COR-L47 (cell line): ENCODE results near the gene MEN1.

Experiments used
- DNase-seq: peaks from one replicate; lab custom pipeline; 2025; lab: John Stamatoyannopoulos, UW

Gene MEN1

DNA sequence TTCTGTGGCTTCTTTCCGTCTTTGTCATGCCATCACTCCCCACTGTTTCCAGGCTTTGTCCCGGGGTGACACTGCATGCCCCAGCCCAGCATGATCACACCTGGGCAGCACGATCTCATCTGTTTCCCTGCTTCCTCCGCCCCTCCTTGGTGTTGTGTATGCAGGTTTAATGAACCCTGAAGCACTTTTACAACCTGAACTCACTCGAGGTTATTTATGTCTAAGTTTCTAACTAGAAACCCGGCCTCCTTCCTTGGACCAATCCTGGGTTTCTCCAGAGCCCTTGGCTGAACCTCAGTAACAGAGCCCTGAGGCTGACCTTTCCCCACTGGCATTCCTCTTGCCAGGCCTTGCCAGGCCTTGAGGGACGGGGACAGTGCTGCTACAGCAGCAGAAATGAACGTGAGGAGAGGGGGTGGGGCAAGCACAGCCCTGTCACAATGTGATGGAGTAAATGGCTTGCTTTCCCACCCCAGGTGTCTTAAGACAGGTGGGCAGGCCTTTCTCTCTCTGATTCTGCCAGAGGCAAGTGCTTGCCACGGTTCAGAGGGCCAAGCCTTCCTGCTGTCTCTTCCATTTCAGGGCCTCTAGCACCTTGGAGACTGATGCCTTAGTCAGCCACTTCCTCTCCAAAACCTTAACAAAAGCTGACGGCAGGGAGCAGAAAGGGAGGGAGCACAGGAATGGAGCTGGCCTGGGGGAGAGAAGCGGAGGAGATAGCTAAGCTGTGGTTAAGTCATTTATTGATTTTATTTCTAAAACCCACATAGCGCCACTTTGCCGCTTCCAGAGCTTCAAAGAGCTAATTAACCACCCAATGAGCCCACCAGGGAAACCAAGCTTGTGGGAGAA, 47.5 kb downstream of the MEN1 start:
- no peak for DNase-seq

GRCh38 chr11:64762277-64762673, 48.1 kb downstream of the MEN1 start:
- DNase-seq, result no peak

DNA sequence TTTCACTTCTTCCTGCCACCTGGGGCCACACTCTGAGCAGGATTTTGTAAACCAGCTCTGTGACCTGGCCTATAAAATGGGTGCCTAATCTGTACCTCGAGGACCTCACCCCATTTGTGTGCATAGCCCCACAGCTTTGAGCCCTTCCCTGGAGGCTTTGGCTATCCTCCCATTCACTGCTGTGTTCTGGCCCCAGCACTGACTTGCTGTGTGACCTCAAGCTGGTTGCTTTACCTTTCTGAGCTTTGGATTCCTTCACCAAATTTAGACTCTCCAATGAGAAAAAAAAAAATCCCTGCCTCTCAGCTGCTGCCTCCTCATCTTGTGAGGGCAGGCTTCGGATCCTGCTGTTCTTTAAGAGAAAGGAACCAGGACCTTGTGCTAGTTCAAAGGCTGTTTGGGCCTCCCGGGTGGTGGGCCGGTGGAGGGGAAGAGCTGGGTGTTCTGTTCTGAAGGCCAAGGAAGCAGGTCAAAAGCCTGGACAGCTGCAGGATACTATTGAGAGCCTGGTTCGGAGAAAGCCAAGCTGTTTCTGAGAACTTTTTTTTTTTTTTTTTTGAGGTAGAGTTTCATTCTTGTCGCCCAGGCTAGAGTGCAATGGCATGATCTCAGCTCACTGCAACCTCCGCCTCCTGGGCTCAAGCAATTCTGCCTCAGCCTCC, 49.5 kb downstream of the MEN1 start:
- DNase-seq, result no peak

DNA sequence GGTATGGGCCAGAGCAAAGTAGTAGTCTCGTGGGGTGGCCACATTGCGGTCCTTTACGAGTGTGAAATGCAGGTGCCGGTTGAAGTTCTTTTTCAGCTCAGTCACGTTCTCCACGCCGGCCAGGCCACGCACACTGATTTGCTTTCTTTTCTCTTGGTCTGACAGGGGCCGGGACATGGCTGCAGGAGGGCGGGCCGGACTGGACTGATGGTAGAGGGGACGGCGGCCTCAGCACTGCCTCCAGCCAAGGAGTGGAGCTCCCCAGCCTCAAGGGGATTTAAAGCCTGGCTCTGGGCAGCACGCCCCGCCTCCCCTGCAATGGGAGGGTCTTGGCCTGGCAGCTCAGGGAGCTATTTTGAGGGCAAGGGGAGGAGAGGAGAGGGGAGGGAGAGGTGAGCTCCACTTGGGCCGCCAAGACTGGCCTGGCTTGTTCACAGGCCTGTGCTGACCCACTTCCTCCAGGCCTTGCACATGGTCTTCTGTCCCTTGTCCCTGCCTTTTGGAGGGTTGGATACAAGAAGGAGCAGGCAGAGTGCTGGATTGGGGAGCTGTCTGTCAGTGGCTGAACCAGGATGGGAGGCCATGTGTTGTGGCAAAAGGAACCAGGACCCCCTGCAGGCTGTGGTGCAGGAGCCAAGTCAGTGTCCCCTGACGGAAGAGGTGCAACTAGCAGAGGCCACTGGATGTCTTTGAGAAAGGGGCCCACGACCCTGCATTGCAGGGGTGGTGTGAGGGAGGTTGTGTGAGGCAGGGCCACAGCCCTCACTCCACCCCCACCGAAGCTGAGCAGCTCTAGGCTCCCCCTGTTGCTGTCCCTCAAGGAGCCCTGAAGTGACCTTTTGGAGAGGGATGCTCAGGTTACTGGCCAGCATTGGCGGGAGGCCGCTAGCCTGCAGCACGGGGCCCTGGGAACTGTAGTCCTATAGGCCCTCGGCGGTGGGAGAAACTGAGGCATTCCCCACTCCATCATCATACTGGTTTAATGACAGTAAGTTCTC, 50.3 kb downstream of the MEN1 start, which contains the start of gene PYGM:
PYGM (minus strand) TSS at position 253 of the 998 bp plus-strand sequence; CDS start at position 177, 76 bp downstream.
- DNase-seq, result no peak

GRCh38 chr11:64759131-64759721, 51.1 kb downstream of the MEN1 start:
- no peak for DNase-seq

GRCh38 chr11:64758330-64759079, 51.8 kb downstream of the MEN1 start:
- no peak for DNase-seq

DNA sequence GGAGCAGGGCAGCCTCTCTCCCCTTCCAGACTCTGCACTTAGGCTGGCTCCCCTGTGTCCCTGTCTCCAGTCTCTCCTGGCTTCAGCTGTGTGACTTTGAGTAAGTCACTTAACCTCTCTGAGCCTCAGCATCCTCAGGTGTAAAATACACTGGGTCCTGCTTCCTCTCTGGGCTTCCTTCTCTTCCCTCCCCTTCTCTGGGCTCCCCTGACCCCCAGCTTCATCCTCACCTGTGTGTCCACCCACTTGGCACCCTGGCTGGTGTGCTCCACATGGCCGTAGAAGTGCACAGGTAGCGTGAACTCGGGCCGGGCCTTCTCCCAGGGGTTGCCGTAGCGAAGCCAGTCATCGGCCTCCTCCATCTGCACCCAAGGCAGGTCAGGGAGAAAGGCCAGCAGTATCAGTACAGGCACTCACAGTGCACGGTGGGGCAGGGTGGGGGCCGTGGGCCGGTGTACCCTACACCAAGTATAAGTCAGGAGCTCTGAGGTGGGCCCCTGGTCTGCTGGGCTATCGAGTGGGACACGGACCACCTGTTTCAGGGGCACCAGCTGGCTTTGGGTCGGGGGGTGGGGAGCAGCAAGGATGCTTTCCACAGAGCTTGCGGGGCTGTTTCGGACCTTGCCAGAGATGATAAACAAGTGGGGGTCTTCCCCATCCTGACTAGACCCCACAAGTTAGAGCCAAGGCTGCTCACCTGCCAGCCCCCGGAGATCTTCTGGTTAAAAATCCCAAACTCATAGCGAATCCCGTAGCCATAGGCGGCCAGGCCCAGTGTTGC, 52.6 kb downstream of the MEN1 start:
- no peak for DNase-seq

DNA sequence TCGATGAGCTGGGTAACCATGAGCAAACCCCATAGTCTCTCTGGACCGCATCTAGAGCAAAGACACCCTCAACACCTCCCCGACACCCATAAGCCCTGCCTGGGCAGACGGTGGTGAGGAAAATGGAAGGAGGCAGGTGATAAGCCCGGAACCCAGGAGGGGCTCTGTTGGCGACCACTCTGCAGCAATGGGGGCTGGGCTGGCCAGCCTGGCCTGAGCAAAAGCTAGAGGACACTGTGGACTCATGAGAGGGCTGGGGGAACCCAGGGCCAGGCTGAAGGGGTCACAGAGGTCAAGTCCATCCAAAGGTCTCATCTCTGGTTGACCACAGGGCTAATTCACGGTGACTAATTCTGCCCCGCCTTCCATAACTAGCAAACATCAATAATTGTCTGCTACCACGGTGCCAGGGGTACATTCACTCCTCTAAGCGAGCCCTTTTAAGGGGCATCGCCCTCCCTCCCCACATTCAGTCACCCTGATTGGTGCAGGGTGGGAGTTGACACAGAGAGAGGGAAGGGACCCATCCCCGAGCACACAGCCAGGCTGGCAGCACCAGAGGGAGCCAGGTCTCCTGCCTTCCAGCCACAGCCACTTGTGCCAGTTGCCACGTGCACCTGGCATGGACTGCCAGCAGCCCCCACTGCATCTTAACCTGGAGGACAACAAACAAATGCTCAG, 54.5 kb downstream of the MEN1 start:
- no peak for DNase-seq

GRCh38 chr11:64754919-64755662, 55.3 kb downstream of the MEN1 start:
- no peak for DNase-seq

- no peak for DNase-seq
Observed at GRCh38 chr11:64754124-64754918, 56.0 kb downstream of the MEN1 start.
